HG03354 (cell line): ENCODE measurements around the gene EDEM3.
"Not testable (repeated sequence)": the region's sequence is repeated elsewhere in the genome, so short reads cannot be mapped to it uniquely, and the experiment has no call there.

Source experiments
- ATAC-seq: cut with Tn5 transposase; IDR thresholded peaks from one replicate; pipeline ENCODE4 v1.9.1; 2021; ENCODE audit warnings: mild to moderate bottlenecking; ENCODE audit not compliant: unreplicated experiment, poor library complexity, severe bottlenecking

Gene EDEM3

GRCh38 chr1:184684285-184685074, 70.2 kb downstream of the EDEM3 start:
- no peak for ATAC-seq

- no peak for ATAC-seq
Observed at GRCh38 chr1:184682956-184683355, 71.7 kb downstream of the EDEM3 start.

DNA sequence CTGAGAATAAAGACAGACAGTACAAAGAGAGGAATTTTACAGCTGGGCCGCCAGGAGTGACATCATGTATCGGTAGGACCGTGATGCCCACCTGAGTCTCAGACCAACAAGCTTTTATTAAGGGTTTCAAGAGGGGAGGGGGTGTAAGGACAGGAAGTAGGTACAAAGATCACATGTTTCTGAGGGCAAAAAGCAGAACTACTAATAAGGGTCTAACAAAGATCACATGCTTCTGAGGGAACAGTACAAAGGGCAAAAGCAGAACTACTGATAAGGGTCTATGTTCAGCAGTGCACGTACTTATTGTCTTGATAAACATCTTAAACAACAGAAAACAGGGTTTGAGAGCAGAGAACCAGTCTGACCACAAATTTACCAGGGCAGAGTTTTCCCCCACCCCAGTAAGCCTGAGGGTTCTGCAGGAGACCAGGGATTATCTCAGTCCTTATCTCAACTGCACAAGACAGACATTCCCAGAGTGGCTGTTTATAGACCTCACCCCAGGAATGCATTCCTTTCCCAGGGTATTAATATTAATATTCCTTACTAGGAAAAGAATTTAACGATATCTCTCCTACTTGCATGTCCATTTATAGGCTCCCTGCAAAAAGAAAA, 73.9 kb downstream of the EDEM3 start:
- not testable (repeated sequence) for ATAC-seq

- not testable (repeated sequence) for ATAC-seq
Observed at GRCh38 chr1:184679472-184679871, 75.2 kb downstream of the EDEM3 start.

GRCh38 chr1:184677344-184677743, 77.3 kb downstream of the EDEM3 start:
- ATAC-seq, result no peak

GRCh38 chr1:184673305-184673704, 81.4 kb downstream of the EDEM3 start:
- no peak for ATAC-seq

- ATAC-seq, result no peak
Observed at GRCh38 chr1:184672013-184672726, 82.5 kb downstream of the EDEM3 start.

GRCh38 chr1:184669391-184669790, 85.3 kb downstream of the EDEM3 start:
- ATAC-seq, result no peak

DNA sequence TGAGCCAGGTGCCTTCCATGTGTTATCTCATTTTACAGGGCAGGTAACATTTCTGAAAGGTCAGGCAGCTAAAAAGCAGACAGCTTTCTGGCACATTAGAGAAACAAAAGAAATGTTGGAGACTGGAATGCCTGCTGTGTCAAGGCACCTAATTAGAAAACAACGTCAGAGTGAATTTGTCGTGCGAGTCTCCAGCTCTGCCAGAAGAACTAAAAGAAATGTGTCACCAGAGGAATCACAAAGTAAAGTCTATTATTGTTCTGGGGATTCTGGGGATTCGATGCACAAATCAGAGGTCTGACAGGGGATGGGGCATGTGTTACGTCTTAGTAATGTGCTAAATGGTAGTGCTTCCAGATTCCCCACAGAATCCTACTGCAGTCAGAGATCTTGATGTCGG, 89.3 kb downstream of the EDEM3 start:
- no peak for ATAC-seq

DNA sequence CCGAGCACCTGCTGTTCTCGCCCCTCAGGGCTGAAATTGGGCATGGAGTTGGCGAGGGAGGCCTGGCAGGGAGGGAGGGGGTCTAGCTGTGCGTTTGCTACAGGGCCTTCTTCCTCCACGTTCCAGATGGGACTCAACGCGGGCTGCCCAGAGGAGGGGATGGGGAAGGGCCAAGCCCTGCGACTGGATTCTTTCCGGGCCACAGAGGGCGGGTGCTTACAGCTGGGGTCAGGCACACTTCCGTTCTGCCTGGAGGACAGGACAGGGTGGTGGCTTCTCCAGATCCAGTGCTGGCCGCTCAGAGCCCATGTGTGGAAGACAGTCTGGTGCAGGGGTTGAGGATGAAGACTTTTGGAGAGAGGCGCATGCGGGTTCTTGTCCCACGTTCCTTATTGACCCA, 90.0 kb downstream of the EDEM3 start:
- ATAC-seq, result no peak

DNA sequence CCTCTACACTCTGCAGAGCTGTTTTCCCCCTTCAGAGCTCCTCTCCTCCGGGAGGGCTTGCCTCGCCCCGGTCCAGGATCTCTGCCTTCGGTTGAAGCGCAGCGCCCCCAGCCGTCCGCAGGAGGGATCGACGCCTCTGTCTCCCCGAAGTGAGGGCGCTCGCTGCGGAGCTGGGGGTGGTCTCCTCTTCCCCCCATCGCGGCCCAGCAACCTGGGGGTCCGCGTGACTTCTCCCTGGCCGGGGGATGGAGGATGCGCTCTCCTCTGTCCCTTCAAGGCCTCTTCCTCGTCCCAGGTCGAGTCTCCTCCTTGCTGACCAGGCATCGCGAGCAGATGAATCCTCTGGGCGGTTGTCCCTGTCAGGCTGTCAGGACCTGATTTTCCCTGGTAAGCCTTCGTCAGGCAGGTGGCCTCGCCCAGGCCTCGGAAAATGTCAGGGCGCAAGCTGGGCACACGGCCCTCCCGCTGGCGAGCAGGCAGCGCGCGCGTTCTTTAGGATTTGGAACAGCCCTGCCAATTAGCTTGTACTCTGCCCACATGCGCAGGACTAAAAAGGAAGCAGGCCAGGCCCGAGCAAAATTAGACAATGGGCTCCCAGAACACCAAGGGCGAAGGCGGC, 90.5 kb downstream of the EDEM3 start:
- ATAC-seq, result peak; percentile 85

DNA sequence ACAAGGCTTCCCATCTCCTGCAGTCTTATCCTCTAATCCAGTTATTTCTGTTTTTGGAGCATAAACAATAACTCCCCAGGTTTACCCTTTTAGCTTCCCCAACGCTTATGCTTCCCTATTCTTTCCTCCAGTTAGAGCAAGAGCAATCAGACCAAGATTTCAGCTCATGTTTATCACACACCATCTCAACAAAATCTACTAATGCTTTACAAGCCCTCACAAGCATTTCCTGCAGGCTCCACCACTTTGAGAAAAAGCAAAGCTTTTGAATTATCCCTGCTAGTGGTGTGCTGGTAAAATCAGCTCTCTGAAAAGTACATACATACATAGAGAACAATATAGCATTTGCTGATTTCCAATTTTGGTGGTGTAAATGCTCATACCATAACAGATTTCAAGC, 92.9 kb downstream of the EDEM3 start:
- no peak for ATAC-seq

- no peak for ATAC-seq
Observed at GRCh38 chr1:184660462-184661191, 94.0 kb downstream of the EDEM3 start.

DNA sequence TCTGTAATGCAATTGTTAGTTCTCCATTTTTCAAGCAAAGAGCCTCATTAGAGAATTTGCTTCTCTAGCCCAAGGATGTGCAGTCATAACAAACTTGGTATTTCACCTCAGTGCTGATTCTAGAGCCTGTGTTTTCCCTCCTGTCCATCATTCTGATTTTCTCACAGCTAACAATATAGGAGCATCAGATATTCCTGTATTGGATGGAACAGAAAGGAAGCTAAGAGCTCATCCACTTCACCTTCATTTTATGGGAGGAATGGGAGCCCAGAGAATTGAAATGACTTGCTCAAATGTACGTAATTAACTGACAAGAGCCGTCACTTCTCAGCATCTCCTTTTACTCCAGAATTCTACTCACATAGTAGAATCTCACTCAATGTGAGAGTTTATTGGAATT, 96.6 kb downstream of the EDEM3 start:
- no peak for ATAC-seq

- ATAC-seq, result no peak
Observed at GRCh38 chr1:184656221-184656620, 98.4 kb downstream of the EDEM3 start.

GRCh38 chr1:184655185-184655584, 99.5 kb downstream of the EDEM3 start:
- ATAC-seq, result no peak

GRCh38 chr1:184650177-184650866, 104.3 kb downstream of the EDEM3 start:
- no peak for ATAC-seq

DNA sequence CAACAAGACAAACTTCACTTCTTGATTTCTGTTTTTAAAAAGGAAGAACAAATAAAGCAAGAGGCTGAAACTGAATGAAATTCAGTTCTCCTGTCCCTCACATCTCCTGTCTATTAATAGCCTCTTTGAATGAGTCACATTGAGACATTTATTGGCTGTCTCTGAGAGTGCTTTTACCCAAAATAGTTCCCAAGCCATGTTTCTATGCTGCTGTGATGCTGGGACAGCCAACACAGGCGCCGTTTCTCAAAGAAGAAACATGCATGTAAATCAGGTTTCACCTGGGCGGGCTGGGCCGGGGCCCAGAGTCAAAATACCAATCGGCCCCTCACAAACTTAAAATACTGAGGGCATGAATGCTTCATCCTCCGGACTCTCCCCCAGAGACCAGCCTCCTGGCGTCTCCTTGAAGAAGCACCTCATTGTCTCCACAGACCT, 105.2 kb downstream of the EDEM3 start:
- no peak for ATAC-seq

DNA sequence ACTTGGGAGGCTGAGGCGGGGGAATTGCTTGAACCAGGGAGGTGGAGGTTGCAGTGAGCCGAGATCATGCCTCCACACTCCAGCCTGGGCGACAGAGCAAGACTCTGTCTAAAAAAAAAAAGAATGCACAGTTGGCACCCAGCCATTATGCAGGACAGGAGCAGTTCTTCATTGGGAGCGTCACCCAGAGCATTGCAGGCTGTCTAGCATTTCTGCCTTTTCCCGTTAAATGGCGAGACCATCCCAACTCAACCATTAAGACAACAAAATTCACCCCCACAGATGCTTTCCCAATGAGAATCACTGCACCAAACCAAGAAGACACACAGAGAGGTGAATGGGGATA, 105.8 kb downstream of the EDEM3 start:
- no peak for ATAC-seq
